Central memory CD8-positive, alpha-beta T cell (primary cell): Measurements from ENCODE around the gene TFAP2A.

Source experiments
- ATAC-seq: fragments of 150-1000 bp; cut with Tn5 transposase; replicated peaks from 2 replicates; pipeline ENCODE4 v1.10.0; 2022; ENCODE audit warnings: mild to moderate bottlenecking, moderate FRiP score, moderate number of reproducible peaks; ENCODE audit not compliant: poor library complexity, severe bottlenecking; ENCODE audit errors: extremely low read depth
- DNase-seq, 2 donors: peaks; one replicate each; pipeline ENCODE4 v3.0.0; 2021; ENCODE audit warnings: low spot score in 2 of 2
- H3K27ac Mint-ChIP-seq: one replicate; pipeline ENCODE4 v1.8.0; 2022; ENCODE audit warnings: low read depth, mild to moderate bottlenecking, moderate library complexity, mixed read lengths
- H3K27me3 Mint-ChIP-seq: one replicate; pipeline ENCODE4 v1.8.0; 2022; ENCODE audit warnings: mixed read lengths
- H3K36me3 Mint-ChIP-seq: one replicate; pipeline ENCODE4 v1.8.0; 2022; ENCODE audit warnings: mild to moderate bottlenecking, moderate library complexity, mixed read lengths; ENCODE audit not compliant: insufficient read depth
- H3K4me1 Mint-ChIP-seq: one replicate; pipeline ENCODE4 v1.8.0; 2022; ENCODE audit warnings: mixed read lengths
- H3K4me3 Mint-ChIP-seq: one replicate; pipeline ENCODE4 v1.8.0; 2022; ENCODE audit warnings: mild to moderate bottlenecking, moderate library complexity, mixed read lengths
- H3K9me3 Mint-ChIP-seq: one replicate; pipeline ENCODE4 v1.8.0; 2022; ENCODE audit warnings: mixed read lengths

TFAP2A gene

DNA sequence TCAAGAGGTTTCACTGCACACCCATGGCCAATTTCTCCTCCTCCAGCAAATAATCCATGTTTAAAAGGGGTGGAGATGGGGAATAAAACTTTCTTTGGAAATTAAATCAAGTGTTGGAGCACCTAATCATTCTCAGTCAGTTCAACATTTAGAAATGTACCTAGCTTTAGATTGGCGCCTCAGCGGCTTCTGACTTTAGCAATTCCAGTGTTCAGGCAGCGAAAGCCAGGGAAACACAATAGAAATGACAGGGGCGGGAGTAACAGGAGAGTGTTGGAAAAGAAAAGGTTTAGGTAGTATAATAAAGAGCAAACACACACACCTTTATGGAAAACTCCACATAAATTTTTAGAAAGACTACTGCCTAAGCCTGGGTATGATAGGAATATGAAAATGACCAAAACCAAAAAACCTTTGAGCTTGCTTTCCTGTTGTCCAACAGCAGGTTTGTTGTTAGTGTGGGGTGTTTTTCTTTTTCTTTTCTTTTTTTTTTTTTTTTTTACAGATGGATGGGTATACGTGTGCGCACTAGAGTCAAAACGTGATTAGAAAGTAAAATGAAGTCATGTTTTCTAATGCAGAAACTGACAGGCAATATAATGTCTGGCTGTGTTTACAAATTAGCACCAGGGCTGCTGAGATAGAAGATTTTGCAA, 7.7 kb downstream of the TFAP2A start:
- H3K4me3 Mint-ChIP-seq = no peak overlapping the region

DNA sequence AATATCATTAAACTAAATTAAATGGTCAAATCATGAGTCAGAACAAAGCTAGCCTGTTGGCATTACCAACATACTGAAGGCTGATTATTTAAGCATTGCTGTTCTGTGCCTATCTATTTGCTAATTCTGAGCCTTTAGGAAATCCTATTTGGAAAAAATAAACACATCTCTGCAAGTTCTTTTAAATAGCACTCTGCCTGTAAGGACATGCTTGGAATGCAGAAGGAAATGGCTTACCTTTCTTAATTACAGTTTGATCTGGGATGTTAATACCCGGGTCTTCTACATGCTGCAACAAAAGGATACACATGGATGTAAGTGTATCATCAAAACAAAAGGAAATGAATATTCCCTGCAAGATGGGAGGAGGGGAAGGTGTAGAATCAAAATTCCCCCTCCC, 8.3 kb downstream of the TFAP2A start:
- DNase-seq = no peak
- no peak overlapping the region for H3K4me3 Mint-ChIP-seq
- peaks cover 22% of the 10 kb centered on the region for H3K4me1 Mint-ChIP-seq
- no peak overlapping the region for H3K27ac Mint-ChIP-seq
- peaks cover 14% of the 10 kb centered on the region for H3K36me3 Mint-ChIP-seq
- no peak for ATAC-seq
- H3K9me3 Mint-ChIP-seq = peaks cover 11% of the 10 kb centered on the region
- peaks cover 55% of the 10 kb centered on the region for H3K27me3 Mint-ChIP-seq

More for the DNA sequence above, 7.7 kb downstream of the TFAP2A start:
- Mint-ChIP-seq H3K9me3 (peaks cover 11% of the 10 kb centered on the region), H3K27ac (no peak overlapping the region), H3K27me3 (peaks cover 55% of the 10 kb centered on the region), H3K4me1 (peaks cover 28% of the 10 kb centered on the region), H3K36me3 (peaks cover 19% of the 10 kb centered on the region)
- no peak for DNase-seq
- no peak for ATAC-seq

DNA sequence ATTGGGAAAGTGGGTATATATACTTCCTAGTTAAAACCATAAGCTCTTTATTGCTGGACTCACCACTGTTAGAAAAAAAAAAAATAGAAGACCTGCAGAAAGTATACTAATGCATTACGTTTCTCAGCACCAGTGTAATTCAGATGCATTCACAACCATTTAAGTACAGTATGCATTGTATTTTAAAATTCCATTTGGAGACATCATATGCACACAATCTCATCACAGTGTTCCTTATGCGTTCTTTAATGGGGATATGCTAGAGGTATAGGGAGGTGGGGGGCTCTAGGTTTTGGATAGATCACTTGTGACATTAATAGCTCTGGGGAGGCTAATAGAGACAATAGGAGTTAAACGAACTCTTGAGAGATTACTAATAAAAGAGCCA, 9.4 kb downstream of the TFAP2A start:
- H3K9me3 Mint-ChIP-seq = peaks cover 16% of the 10 kb centered on the region
- peaks cover 12% of the 10 kb centered on the region for H3K4me1 Mint-ChIP-seq
- no peak for ATAC-seq
- peaks cover 10% of the 10 kb centered on the region for H3K36me3 Mint-ChIP-seq
- DNase-seq = no peak
- no peak overlapping the region for H3K27ac Mint-ChIP-seq
- peak overlapping the region; percentile 78 for H3K4me3 Mint-ChIP-seq
- peaks cover 55% of the 10 kb centered on the region for H3K27me3 Mint-ChIP-seq

DNA sequence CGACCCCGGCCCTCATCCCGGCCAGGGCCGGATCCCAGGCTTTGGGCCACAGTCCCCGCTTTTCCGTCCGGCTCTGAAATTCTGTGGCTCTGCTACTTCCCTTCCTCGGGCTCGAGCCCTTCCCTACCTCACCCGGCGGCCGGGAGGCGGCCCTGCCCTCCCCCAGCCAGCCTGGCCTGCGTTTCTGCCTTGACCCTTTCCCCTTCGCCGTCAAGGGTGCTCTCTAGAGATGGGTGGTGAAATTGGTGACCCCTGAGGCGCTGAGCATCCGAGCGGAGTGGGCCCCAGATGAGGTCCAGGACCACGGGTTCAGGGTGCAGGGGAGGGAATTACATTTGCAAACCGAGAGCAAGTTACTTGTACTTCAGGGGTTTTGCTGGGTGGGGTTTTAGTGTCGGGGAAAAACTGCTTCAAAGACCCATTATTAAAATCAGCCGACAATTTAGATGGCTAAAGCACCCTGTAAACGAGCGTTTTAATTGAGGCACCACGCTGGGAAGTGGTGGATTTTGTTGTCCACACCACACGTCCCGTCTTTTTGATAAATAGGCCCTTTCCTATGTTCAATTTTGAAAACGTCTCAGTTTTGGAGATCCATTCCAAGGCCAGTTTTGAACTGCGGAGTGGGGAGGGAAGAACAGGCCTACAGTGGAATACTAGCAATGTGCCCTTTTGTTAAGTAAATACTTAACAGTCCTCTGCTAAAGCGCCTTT, 9.9 kb downstream of the TFAP2A start:
- Mint-ChIP-seq H3K27me3 (peaks cover 55% of the 10 kb centered on the region), H3K9me3 (peaks cover 17% of the 10 kb centered on the region), H3K36me3 (peaks cover 10% of the 10 kb centered on the region), H3K27ac (no peak overlapping the region), H3K4me1 (peaks cover 7% of the 10 kb centered on the region), H3K4me3 (peak overlapping the region; percentile 78)
- ATAC-seq (no peak), DNase-seq (no peak)

DNA sequence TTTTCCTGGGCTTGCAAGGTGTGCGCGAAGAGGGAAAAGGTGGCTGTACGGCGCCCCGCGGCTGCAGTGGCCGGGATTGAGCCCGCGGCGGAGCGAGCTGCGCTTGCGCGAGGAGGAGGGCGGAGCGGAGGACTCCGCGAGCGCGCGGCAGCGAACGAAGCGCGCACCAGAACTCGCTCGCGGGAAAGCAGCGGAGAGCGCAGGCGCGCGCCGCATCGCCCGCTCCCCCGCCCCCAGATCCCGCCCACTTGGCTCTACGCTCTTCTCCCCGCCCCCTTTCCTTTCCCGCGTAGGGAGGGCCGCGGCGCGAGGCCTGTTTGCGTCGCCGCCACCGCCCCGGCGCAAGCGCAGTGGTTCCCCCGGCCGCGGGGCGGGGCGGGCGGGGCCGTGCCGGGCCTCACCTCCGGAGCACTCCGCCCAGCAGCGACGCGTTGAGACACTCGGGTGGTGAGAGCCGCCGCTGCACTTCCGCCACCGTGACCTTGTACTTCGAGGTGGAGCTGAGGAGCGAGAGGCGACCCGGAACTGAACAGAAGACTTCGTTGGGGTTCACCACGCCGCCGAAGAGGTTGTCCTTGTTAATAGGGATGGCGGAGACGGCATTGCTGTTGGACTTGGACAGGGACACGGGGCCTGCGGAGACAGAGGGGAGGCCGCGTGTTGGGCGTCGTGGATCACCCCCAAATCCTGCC, 10.6 kb downstream of the TFAP2A start:
- ATAC-seq (peak; percentile 90), DNase-seq (peak; percentile 55 to 75)
- Mint-ChIP-seq H3K36me3 (peaks cover 5% of the 10 kb centered on the region), H3K4me3 (peak overlapping the region; percentile 78), H3K9me3 (peaks cover 12% of the 10 kb centered on the region), H3K27ac (peak overlapping the region; percentile 49), H3K4me1 (no peaks in the 10 kb centered on the region), H3K27me3 (peaks cover 55% of the 10 kb centered on the region)

DNA sequence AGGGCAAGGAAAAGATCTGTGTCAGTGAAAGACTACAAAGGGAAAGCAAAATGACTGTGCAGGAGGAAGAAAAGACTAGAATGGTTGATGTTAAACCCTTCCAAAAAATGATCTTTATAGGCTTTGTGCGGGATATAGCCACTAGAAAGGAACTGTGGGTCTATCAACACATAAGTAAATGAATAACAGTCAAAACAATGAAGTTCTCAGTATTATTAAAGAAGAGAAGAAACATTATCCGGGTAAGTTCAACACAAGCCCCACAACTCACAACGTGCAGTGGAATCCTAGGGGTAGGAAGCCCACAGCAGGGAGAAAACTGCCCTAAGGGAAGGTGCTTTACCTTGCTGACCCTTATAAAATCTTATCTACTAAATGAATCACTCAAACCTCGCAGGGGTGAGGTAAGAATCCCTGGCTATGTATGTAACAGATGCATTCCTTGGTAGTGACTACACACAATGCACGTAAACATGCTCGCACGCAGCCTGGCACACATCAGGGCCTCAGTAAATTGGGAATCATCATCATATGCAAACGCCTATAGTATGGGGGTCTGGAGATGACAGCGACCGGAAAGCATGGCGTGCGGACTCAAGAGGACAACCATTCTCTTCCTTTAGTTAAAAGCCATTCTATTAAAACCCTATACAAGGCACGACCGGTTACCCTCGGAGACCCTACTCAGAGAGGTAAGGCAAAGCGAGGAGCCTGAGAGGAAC, 11.3 kb downstream of the TFAP2A start:
- Mint-ChIP-seq H3K4me1 (peaks cover 6% of the 10 kb centered on the region), H3K9me3 (peaks cover 17% of the 10 kb centered on the region), H3K36me3 (peaks cover 5% of the 10 kb centered on the region), H3K27me3 (peaks cover 55% of the 10 kb centered on the region), H3K27ac (peak overlapping the region; percentile 49), H3K4me3 (peak overlapping the region; percentile 78)
- no peak for DNase-seq
- no peak for ATAC-seq

DNA sequence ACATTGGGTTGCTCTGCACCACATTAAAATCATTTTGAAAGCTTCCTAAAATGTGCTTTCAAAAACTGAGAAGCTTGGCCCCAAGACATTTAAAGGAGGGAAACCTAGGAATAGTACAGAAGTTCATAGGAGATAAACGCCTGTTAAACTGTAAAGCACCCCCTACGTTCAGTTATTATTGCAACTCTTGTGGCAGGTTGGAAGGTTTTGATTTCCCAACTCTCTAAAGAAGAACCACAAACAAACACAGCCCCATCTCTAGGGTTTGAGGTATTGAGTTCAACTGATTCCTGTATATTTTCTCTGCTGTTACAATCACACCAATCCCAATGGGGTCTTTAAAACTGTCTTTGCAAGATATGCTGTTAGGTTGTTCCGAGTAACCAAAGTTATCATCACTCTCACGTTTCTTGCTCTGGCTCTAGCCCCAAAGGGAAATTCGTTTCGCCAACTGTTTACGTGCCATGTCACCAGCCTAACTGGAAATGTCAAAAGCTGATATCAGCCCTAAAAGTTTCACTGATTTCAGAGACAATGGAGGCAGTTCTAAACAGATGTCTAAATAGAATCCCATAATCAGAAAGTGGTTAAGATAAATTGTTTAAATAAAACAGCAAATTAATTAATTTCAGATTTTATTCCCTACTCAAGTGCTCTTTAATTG, 12.1 kb downstream of the TFAP2A start:
- Mint-ChIP-seq H3K9me3 (peaks cover 17% of the 10 kb centered on the region), H3K27ac (no peak overlapping the region), H3K36me3 (peaks cover 5% of the 10 kb centered on the region), H3K4me3 (peak overlapping the region; percentile 78), H3K27me3 (peaks cover 55% of the 10 kb centered on the region), H3K4me1 (peaks cover 6% of the 10 kb centered on the region)
- no peak for ATAC-seq
- DNase-seq = no peak

DNA sequence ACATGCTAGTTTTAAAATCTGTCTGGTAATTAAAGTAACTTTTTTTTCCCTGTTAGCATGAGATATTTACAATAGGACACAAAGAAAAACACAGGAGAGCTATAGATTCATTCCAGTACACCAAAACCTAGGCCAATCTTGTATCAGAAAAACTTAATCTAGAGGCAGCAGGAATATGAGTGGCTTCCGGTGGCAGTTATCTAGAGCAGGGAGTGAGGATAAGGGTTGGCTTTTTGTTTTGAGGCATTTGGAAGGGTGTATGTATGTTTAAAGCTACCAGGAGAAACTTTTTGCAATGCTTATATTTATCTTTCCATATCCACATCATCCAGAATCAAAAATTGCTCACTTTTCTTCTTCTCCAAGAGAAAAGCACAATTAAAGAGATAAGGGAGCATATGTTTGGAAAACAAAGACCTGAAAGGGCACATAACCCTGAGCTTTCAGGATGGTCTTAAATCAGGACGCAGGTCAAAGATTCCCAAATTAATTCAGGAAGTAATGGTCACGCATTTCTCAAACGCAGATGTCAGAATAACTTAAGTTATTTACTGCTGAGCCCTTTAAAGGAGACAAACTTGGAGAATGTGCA, 13.1 kb downstream of the TFAP2A start:
- Mint-ChIP-seq H3K4me3 (no peak overlapping the region), H3K4me1 (peaks cover 6% of the 10 kb centered on the region), H3K27me3 (peaks cover 55% of the 10 kb centered on the region), H3K27ac (no peak overlapping the region), H3K36me3 (peaks cover 5% of the 10 kb centered on the region), H3K9me3 (peaks cover 17% of the 10 kb centered on the region)
- no peak for ATAC-seq
- no peak for DNase-seq

DNA sequence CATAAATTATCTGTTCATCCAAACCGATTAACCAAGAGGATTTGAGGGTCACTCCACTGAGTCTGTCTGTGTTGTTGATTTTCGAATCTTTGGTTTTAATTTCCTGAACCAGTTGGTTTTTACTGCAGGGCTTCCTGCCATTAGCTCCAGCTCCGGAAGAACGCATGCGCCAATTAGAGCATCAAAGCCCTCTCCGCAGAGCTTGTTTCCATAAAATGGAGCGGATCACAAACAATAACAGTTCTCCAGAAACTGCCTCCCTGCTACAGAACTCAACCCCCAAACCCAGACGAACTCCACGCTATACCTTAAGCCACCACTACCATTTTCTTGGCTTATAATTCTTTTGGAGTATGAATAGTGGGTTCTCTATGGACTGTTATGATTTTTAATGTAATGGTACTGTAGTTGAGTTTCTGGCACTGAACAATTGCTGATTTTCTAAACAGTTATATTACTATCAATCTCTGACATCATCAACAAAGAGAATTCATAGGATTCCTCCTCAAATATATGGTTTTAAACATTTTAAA, 13.8 kb downstream of the TFAP2A start:
- no peak overlapping the region for H3K27ac Mint-ChIP-seq
- H3K9me3 Mint-ChIP-seq = peaks cover 17% of the 10 kb centered on the region
- DNase-seq (no peak), ATAC-seq (no peak)
- peaks cover 5% of the 10 kb centered on the region for H3K36me3 Mint-ChIP-seq
- peaks cover 62% of the 10 kb centered on the region for H3K27me3 Mint-ChIP-seq
- no peak overlapping the region for H3K4me3 Mint-ChIP-seq
- H3K4me1 Mint-ChIP-seq = peaks cover 6% of the 10 kb centered on the region

DNA sequence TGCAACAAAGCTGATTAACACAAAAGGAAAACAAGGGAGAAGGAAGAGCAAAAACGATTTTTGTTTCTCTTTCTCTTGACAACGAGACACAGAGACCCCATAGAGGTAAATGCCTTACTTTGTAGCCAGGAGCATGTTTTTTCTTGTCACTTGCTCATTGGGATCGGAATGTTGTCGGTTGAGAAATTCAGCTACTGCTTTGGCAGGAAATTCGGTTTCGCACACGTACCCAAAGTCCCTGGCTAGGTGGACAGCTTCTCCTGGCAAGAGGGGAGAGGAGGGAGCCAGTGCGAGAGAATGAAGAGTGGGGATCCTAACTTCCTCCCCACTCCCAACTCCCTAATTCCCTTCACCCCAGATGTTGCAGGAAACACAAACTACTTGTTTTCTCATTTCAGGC, 14.5 kb downstream of the TFAP2A start:
- Mint-ChIP-seq H3K9me3 (peaks cover 17% of the 10 kb centered on the region), H3K27ac (no peak overlapping the region), H3K27me3 (peaks cover 69% of the 10 kb centered on the region), H3K36me3 (peaks cover 5% of the 10 kb centered on the region), H3K4me3 (no peak overlapping the region), H3K4me1 (peaks cover 6% of the 10 kb centered on the region)
- ATAC-seq = no peak
- DNase-seq = no peak

DNA sequence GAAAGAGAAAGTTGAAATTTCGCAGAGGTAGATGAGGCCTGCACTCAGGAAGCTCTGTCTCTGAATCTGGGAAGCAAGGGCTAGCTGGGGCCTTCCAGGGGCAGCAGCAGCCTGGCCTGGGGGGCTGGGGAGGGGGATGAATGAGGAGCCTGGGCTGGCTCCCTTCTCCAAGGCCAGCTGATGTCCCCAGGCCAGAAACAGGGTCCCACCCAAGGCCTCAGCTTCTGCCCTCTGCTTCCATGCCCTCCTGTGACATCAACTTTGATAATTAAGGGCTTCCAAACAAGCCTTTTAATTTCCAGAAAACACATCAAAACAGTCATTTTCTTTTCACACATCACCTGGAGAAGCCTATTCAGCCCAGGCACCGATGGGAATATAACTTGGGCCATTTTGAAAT, 15.4 kb downstream of the TFAP2A start:
- Mint-ChIP-seq H3K36me3 (peaks cover 4% of the 10 kb centered on the region), H3K27me3 (peaks cover 78% of the 10 kb centered on the region), H3K4me1 (peaks cover 6% of the 10 kb centered on the region), H3K27ac (no peak overlapping the region), H3K9me3 (peaks cover 17% of the 10 kb centered on the region), H3K4me3 (no peak overlapping the region)
- ATAC-seq (no peak), DNase-seq (no peak)
